ENCODE measurements around the gene BACH2. TPM values are rescaled to one million over a fixed set of nuclear protein-coding genes. Genes with fewer than 3 reads are reported as not detected.

The BACH2 gene
- total RNA-seq, 1 donor from 2014 or later = 3.9 TPM

GRCh38 chr6:90286884-90287488 is 9.7 kb downstream of the BACH2 start:
- peaks cover 7% of the 10 kb centered on the region for H3K9me3 Mint-ChIP-seq
- Histone ChIP-seq H3K9me3 (ENCODE audit: low read depth) (no peaks in the 10 kb centered on the region), H3K4me3 (no peak overlapping the region), H3K4me1 (peaks cover 46% of the 10 kb centered on the region), H3K36me3 (no peaks in the 10 kb centered on the region), H3F3A (ENCODE audit: low read depth) (peaks cover 26% of the 10 kb centered on the region), H3K27me3 (no peaks in the 10 kb centered on the region), H3K79me2 (ENCODE audit: low read depth) (no peaks in the 10 kb centered on the region), H2AFZ (replicated peaks) (no peak overlapping the region), H3K4me2 (peak overlapping the region; percentile 57), H4K20me1 (ENCODE audit: low read depth) (peaks cover 4% of the 10 kb centered on the region), H3K9ac (no peak overlapping the region), H3K27ac (no peak overlapping the region)
- peaks cover 72% of the 10 kb centered on the region for H3K4me1 Mint-ChIP-seq
- DNase-seq (ENCODE audit: low spot score) = peak; percentile 79
- no peak for TF ChIP-seq EZH2 (IDR thresholded peaks at IDR 0.05)
- TF ChIP-seq, protein P1, sequence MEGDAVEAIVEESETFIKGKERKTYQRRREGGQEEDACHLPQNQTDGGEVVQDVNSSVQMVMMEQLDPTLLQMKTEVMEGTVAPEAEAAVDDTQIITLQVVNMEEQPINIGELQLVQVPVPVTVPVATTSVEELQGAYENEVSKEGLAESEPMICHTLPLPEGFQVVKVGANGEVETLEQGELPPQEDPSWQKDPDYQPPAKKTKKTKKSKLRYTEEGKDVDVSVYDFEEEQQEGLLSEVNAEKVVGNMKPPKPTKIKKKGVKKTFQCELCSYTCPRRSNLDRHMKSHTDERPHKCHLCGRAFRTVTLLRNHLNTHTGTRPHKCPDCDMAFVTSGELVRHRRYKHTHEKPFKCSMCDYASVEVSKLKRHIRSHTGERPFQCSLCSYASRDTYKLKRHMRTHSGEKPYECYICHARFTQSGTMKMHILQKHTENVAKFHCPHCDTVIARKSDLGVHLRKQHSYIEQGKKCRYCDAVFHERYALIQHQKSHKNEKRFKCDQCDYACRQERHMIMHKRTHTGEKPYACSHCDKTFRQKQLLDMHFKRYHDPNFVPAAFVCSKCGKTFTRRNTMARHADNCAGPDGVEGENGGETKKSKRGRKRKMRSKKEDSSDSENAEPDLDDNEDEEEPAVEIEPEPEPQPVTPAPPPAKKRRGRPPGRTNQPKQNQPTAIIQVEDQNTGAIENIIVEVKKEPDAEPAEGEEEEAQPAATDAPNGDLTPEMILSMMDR (IDR thresholded peaks at IDR 0.05) = peak; percentile 90
- peaks cover 9% of the 10 kb centered on the region for H3K27me3 Mint-ChIP-seq (ENCODE audit: insufficient read depth, low read depth)
- no peak overlapping the region for H3K4me3 Mint-ChIP-seq
- no peak overlapping the region for H3K27ac Mint-ChIP-seq
- H3K36me3 Mint-ChIP-seq = peaks cover 10% of the 10 kb centered on the region

DNA sequence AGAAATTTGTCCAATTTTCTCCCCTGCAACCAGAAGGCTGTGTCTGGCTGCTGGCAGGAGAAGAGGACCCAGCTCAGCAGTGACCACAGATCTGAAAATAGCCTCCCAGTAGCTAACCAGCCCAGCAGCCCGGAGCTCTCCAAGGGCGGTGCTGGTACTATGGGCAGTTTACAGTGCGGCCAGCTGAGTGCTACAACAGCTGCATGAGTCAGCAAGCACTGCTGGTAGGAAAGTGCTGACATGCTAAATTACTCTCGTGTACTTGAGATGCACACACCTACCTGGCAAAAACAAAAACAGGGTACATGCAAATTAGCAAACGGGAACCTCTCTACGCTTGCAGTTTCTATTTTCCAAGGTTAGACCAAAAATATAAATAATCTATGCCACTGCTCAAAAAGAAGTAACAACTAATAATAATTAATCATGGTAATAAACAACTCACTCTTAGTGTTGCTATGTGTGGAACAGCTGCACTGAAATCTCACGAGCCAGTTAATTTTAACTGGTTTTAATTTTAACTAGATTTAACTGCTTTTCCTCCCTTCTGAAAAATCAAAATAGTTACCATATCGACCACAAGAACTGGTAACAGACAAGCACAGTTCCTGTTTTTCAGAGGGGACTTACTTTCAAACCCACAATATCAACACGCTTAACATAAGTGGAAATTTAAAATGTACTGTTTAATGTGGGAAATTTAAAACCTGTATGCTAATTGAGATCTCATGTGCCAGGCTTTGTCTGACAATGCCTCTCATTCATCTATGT is 10.8 kb downstream of the BACH2 start:
- no peaks in the 10 kb centered on the region for H3K27me3 ChIP-seq
- H3K4me3 Mint-ChIP-seq = peak overlapping the region; percentile 81
- H3K4me1 Mint-ChIP-seq = peaks cover 61% of the 10 kb centered on the region
- H3K4me3 ChIP-seq = no peak overlapping the region
- peaks cover 4% of the 10 kb centered on the region for H4K20me1 ChIP-seq (ENCODE audit: low read depth)
- no peak overlapping the region for H2AFZ ChIP-seq (replicated peaks)
- no peak overlapping the region for H3K9ac ChIP-seq
- H3K36me3 Mint-ChIP-seq = peaks cover 10% of the 10 kb centered on the region
- no peaks in the 10 kb centered on the region for H3K36me3 ChIP-seq
- H3K9me3 ChIP-seq (ENCODE audit: low read depth) = no peaks in the 10 kb centered on the region
- peak; percentile 74 for DNase-seq (ENCODE audit: low spot score)
- H3K4me1 ChIP-seq = peaks cover 46% of the 10 kb centered on the region
- H3K27me3 Mint-ChIP-seq (ENCODE audit: insufficient read depth, low read depth) = peaks cover 9% of the 10 kb centered on the region
- no peak overlapping the region for H3K27ac ChIP-seq
- peak overlapping the region; percentile 57 for H3K4me2 ChIP-seq
- TF ChIP-seq, protein P1 (IDR thresholded peaks at IDR 0.05) = no peak
- TF ChIP-seq EZH2 (IDR thresholded peaks at IDR 0.05) (no peak), EZH2phosphoT487 (IDR thresholded peaks at IDR 0.05) (no peak)
- H3K79me2 ChIP-seq (ENCODE audit: low read depth) = no peaks in the 10 kb centered on the region
- H3K9me3 Mint-ChIP-seq = peaks cover 7% of the 10 kb centered on the region
- peak overlapping the region; percentile 29 for H3K27ac Mint-ChIP-seq
- H3F3A ChIP-seq (ENCODE audit: low read depth) = peaks cover 26% of the 10 kb centered on the region

DNA sequence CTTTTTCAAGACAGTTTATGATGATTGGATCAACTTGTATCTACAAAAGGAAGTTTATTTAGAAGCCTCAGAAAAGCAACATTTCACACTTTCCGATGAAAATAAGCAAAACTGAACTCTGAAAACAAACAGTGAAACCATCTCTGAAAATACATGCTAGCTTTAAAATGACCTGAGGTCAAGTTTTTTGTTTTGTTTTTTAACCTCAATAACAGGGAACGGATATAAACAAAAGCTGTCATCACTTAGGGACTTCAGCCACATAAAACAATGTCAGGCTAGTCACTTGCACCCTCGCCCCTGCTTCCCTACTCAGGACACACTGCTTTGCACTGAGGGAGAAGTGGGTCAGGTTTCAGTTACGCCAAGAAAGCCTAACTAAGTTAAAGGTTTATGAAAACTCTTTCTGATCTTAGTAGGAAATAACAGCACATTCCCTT is 11.6 kb downstream of the BACH2 start:
- Histone ChIP-seq H3K9me3 (ENCODE audit: low read depth) (no peaks in the 10 kb centered on the region), H3K4me2 (peak overlapping the region; percentile 57), H3F3A (ENCODE audit: low read depth) (peaks cover 26% of the 10 kb centered on the region), H3K36me3 (no peaks in the 10 kb centered on the region), H3K79me2 (ENCODE audit: low read depth) (no peaks in the 10 kb centered on the region), H3K4me3 (no peak overlapping the region), H3K27ac (no peak overlapping the region), H3K4me1 (peaks cover 46% of the 10 kb centered on the region), H4K20me1 (ENCODE audit: low read depth) (peaks cover 4% of the 10 kb centered on the region), H3K27me3 (no peaks in the 10 kb centered on the region), H2AFZ (replicated peaks) (no peak overlapping the region), H3K9ac (no peak overlapping the region)
- Mint-ChIP-seq H3K27me3 (ENCODE audit: insufficient read depth, low read depth) (peaks cover 9% of the 10 kb centered on the region), H3K4me1 (peaks cover 54% of the 10 kb centered on the region), H3K27ac (peak overlapping the region; percentile 91), H3K4me3 (peak overlapping the region; percentile 81), H3K9me3 (peaks cover 7% of the 10 kb centered on the region), H3K36me3 (peaks cover 10% of the 10 kb centered on the region)
- TF ChIP-seq, protein P1 (IDR thresholded peaks at IDR 0.05) = no peak
- no peak for TF ChIP-seq EZH2phosphoT487 (IDR thresholded peaks at IDR 0.05)
- TF ChIP-seq EZH2 (IDR thresholded peaks at IDR 0.05) = no peak
- DNase-seq (ENCODE audit: low spot score) = no peak

Data from neural progenitor cell (in vitro differentiated cells).